H1 (cell line): ENCODE data around the gene ACP2. TPM values are rescaled to one million over a fixed set of nuclear protein-coding genes. Genes with fewer than 3 reads are reported as not detected.

Experiments
- CTCF ChIA-PET: fragments of 300-600 bp; sonication (Branson Sonifier 250); formaldehyde crosslinking; loops from one replicate; lab custom pipeline; 2021; ENCODE audit not compliant: partially characterized antibody; lab: Charles Lee
- POLR2A ChIA-PET: fragments of 300-600 bp; sonication (Branson Sonifier 250); formaldehyde crosslinking; loops from one replicate; lab custom pipeline; 2021; ENCODE audit warnings: inconsistent platforms; ENCODE audit not compliant: partially characterized antibody; lab: Charles Lee
- DNase-seq, 2 experiments: peaks; one replicate each; pipeline versions ENCODE4 v3.0.0 to v3.0.0-alpha.2; 2010 to 2022; ENCODE audit warnings: low spot score in 2 of 2, low read depth in 1 of 2, mixed read lengths in 1 of 2
- FAIRE-seq: peaks from 2 replicates; lab custom pipeline; 2011; peaks lifted over from hg19 to GRCh38; lab: Jason Lieb, UNC
- H2AFZ ChIP-seq: 2 replicates; pipeline ENCODE4 v1.8.1; 2012; ENCODE audit warnings: low read length, inconsistent platforms
- H2AK5ac ChIP-seq: 2 replicates; pipeline ENCODE4 v1.6.1; 2013; ENCODE audit warnings: low read depth, low read length
- H2BK120ac ChIP-seq: replicated peaks from 2 replicates; pipeline ENCODE3; 2013; ENCODE audit warnings: low read depth, low read length, inconsistent platforms
- H2BK12ac ChIP-seq: 2 replicates; pipeline ENCODE4 v1.6.1; 2013; ENCODE audit warnings: low read depth, low read length
- H2BK15ac ChIP-seq: 2 replicates; pipeline ENCODE4 v1.6.1; 2013; ENCODE audit warnings: low read length
- H2BK20ac ChIP-seq: 2 replicates; pipeline ENCODE4 v1.6.1; 2013; ENCODE audit warnings: low read length
- H2BK5ac ChIP-seq: 2 replicates; pipeline ENCODE4 v1.6.1; 2013; ENCODE audit warnings: low read depth, low read length
- H3K14ac ChIP-seq: 2 replicates; pipeline ENCODE4 v1.6.1; 2013; ENCODE audit warnings: inconsistent platforms; ENCODE audit not compliant: insufficient read length
- H3K18ac ChIP-seq: 2 replicates; pipeline ENCODE4 v1.6.1; 2013; ENCODE audit warnings: low read length; ENCODE audit errors: extremely low read depth
- H3K23ac ChIP-seq: 2 replicates; pipeline ENCODE4 v1.6.1; 2013; ENCODE audit warnings: inconsistent platforms; ENCODE audit not compliant: insufficient read length
- H3K23me2 ChIP-seq: 2 replicates; pipeline ENCODE4 v1.6.1; 2013; ENCODE audit warnings: low read depth, low read length
- H3K27ac ChIP-seq: 2 replicates; pipeline ENCODE4 v1.6.1; 2011; ENCODE audit warnings: low read depth, low read length, inconsistent platforms
- H3K27me3 ChIP-seq, 4 experiments: replicated peaks in 1 of 4; 1 replicate in 1 of 4; 2 replicates in 3 of 4; pipeline versions ENCODE4 v1.6.1 to v1.8.1; 2011 to 2013; ENCODE audit warnings: low read length in 3 of 4, mild to moderate bottlenecking in 3 of 4, inconsistent platforms in 2 of 4, mixed read lengths in 2 of 4, moderate library complexity in 1 of 4; ENCODE audit not compliant: control insufficient read depth in 3 of 4, insufficient read depth in 3 of 4; ENCODE audit errors: extremely low read depth in 1 of 4
- H3K36me3 ChIP-seq, 4 experiments: 2 replicates each; pipeline versions ENCODE4 v1.6.1 to v1.8.1; 2011 to 2013; ENCODE audit warnings: mild to moderate bottlenecking in 4 of 4, low read length in 3 of 4, moderate library complexity in 2 of 4, control low read depth in 1 of 4, inconsistent platforms in 1 of 4; ENCODE audit not compliant: insufficient read depth in 4 of 4, control insufficient read depth in 2 of 4
- H3K4ac ChIP-seq: replicated peaks from 2 replicates; pipeline ENCODE3; 2013; ENCODE audit warnings: low read length, low read depth, mixed read lengths, inconsistent platforms; ENCODE audit not compliant: insufficient read length
- H3K4me1 ChIP-seq, 4 experiments: replicated peaks in 1 of 4; 1 replicate in 1 of 4; 2 replicates in 3 of 4; pipeline versions ENCODE4 v1.6.1 to v1.8.1; 2011 to 2013; ENCODE audit warnings: low read length in 3 of 4, inconsistent platforms in 2 of 4, mixed read lengths in 1 of 4; ENCODE audit not compliant: insufficient read depth in 4 of 4, control insufficient read depth in 3 of 4
- H3K4me2 ChIP-seq, 2 experiments: 2 replicates each; pipeline versions ENCODE4 v1.6.1 to v1.8.1; 2011 to 2013; ENCODE audit warnings: low read depth in 2 of 2, low read length in 2 of 2, control low read depth in 1 of 2, inconsistent platforms in 1 of 2, mild to moderate bottlenecking in 1 of 2; ENCODE audit not compliant: insufficient read depth in 1 of 2
- H3K4me3 ChIP-seq, 4 experiments: fragments of 200-600, 300-600 bp in 1 of 4; sonication (generic), shearing (Covaris generic), sonication (Bioruptor Twin) in 1 of 4; 2 replicates each; pipeline versions ENCODE4 v1.5.1 to v1.8.1; 2011 to 2016; ENCODE audit warnings: low read length in 4 of 4, low read depth in 3 of 4, control low read depth in 2 of 4, inconsistent platforms in 2 of 4, mild to moderate bottlenecking in 2 of 4, mixed read lengths in 1 of 4, moderate library complexity in 1 of 4; ENCODE audit not compliant: insufficient read depth in 2 of 4; ENCODE audit errors: extremely low read depth in 1 of 4
- H3K56ac ChIP-seq: replicated peaks from 2 replicates; pipeline ENCODE3; 2013; ENCODE audit warnings: low read depth, mild to moderate bottlenecking, mixed read lengths, low read length, inconsistent platforms; ENCODE audit not compliant: insufficient read length
- H3K79me1 ChIP-seq: 2 replicates; pipeline ENCODE4 v1.6.1; 2013; ENCODE audit warnings: low read depth, low read length, control low read depth
- H3K79me2 ChIP-seq, 2 experiments: 2 replicates each; pipeline versions ENCODE4 v1.6.1 to v1.8.1; 2012 to 2013; ENCODE audit warnings: low read length in 2 of 2, mild to moderate bottlenecking in 2 of 2, inconsistent platforms in 1 of 2; ENCODE audit not compliant: insufficient read depth in 2 of 2, control insufficient read depth in 1 of 2
- H3K9ac ChIP-seq, 4 experiments: replicated peaks in 1 of 4; 1 replicate in 1 of 4; 2 replicates in 3 of 4; pipeline versions ENCODE4 v1.6.1 to v1.8.1; 2011 to 2013; ENCODE audit warnings: low read depth in 3 of 4, low read length in 3 of 4, control low read depth in 2 of 4, mild to moderate bottlenecking in 2 of 4, moderate library complexity in 2 of 4, inconsistent platforms in 1 of 4; ENCODE audit errors: extremely low read depth in 1 of 4
- H3K9me3 ChIP-seq, 2 experiments: 2 replicates each; pipeline versions ENCODE4 v1.6.1 to v1.8.1; 2012 to 2013; ENCODE audit warnings: mild to moderate bottlenecking in 2 of 2, moderate library complexity in 2 of 2, control low read depth in 1 of 2, inconsistent platforms in 1 of 2, low read depth in 1 of 2, low read length in 1 of 2, mixed read lengths in 1 of 2; ENCODE audit not compliant: insufficient read depth in 2 of 2
- H4K20me1 ChIP-seq, 2 experiments: replicated peaks in 1 of 2; 2 replicates each; pipeline versions ENCODE3 to v1.8.1; 2011 to 2013; ENCODE audit warnings: inconsistent platforms in 2 of 2, low read length in 2 of 2, mild to moderate bottlenecking in 1 of 2; ENCODE audit not compliant: insufficient read depth in 2 of 2, control insufficient read depth in 1 of 2
- H4K5ac ChIP-seq: 2 replicates; pipeline ENCODE4 v1.6.1; 2013; ENCODE audit warnings: low read length, low read depth, mixed read lengths, inconsistent platforms; ENCODE audit not compliant: insufficient read length
- H4K8ac ChIP-seq: 2 replicates; pipeline ENCODE4 v1.8.0; 2013; ENCODE audit warnings: mild to moderate bottlenecking, moderate library complexity, low read length, inconsistent platforms; ENCODE audit not compliant: insufficient read depth; ENCODE audit errors: extremely low read depth
- H4K91ac ChIP-seq: replicated peaks from 2 replicates; pipeline ENCODE3; 2013; ENCODE audit warnings: low read length, mixed read lengths, inconsistent platforms; ENCODE audit not compliant: insufficient read length
- RNF2 ChIP-seq: fragments of 200-900, 300-1000 bp; sonication (generic); IDR thresholded peaks from 2 replicates; pipeline ENCODE4 v1.7.1; 2016; ENCODE audit warnings: borderline replicate concordance, low read depth, mild to moderate bottlenecking, antibody characterized with exemption, low read length; ENCODE audit not compliant: poor library complexity, severe bottlenecking; ENCODE audit errors: missing control alignments
- TEAD4 ChIP-seq: IDR thresholded peaks from 2 replicates; pipeline ENCODE4 v1.6.1; 2012; ENCODE audit warnings: low read depth, low read length, inconsistent platforms, mixed read lengths
- WGBS, 2 experiments: shearing (Covaris generic) in 1 of 2; methylation state at CpG; one replicate each; pipeline versions ENCODE4 v1.1.6 to v1.1.7; 2013 to 2015; ENCODE audit warnings: low lambda C conversion rate in 2 of 2, mixed read lengths in 2 of 2, inconsistent platforms in 1 of 2, low coverage in 1 of 2, missing lambda C conversion rate in 1 of 2; ENCODE audit not compliant: insufficient replicate concordance in 2 of 2, insufficient coverage in 1 of 2, insufficient read length in 1 of 2; ENCODE audit errors: extremely low coverage in 1 of 2, missing lambda C conversion rate in 1 of 2; 5-methylcytosine and 5-hydroxymethylcytosine counted together
- polyA plus RNA-seq, 7 experiments: library from polyadenylated mRNA; depleted of rRNA in 3 of 7; stranded (reverse) in 5 of 7; unstranded in 2 of 7; fragments of >200 nt in 5 of 7; fragments of 200-250 nt in 2 of 7; gene quantifications; 1 replicate in 5 of 7; 2 replicates in 1 of 7; 4 replicates in 1 of 7; pipeline versions ENCODE4 v1.2.1 to v1.2.3, GENCODE V29; 2011 to 2013; ENCODE audit warnings: missing spikeins in 2 of 7, mixed read lengths in 2 of 7
- total RNA-seq: library from RNA; stranded (reverse); fragmentation: NEBNext Ultra II Directional; extraction: Animal tissue kit (Norgen Biotek cat#: 25700); gene quantifications from 2 replicates; pipeline ENCODE4 v1.2.1, GENCODE V29; 2021

The ACP2 gene
- total and polyA plus RNA-seq, 2 of the 8 experiments (the other 6 are each of a cell fraction or from before 2014, with no cell fraction given), result 17.8 to 19.8 TPM

GRCh38 chr11:47192111-47192510, 56.5 kb downstream of the ACP2 start:
- H3K23me2 ChIP-seq, result peaks cover 6% of the 10 kb centered on the region; the same call in 1 of the 2 replicates
- no peak overlapping the region for H2BK120ac ChIP-seq
- no peaks in the 10 kb centered on the region for H3K79me1 ChIP-seq
- no peak overlapping the region for H3K18ac ChIP-seq
- no peak overlapping the region for H4K8ac ChIP-seq
- no peak overlapping the region for H3K4me3 ChIP-seq
- H2BK20ac ChIP-seq, result no peak overlapping the region
- H2AFZ ChIP-seq, result no peak overlapping the region
- FAIRE-seq (no peak), DNase-seq (no peak)
- no peaks in the 10 kb centered on the region for H4K20me1 ChIP-seq
- no peaks in the 10 kb centered on the region for H3K9me3 ChIP-seq
- H3K27me3 ChIP-seq, result peaks cover 0 to 6% (median 0%) of the 10 kb centered on the region in 4 experiments; a peak in 3 of 7 replicates
- H3K4ac ChIP-seq, result no peak overlapping the region
- H2BK12ac ChIP-seq, result no peak overlapping the region
- 89% methylated on average over 4 of the region's 4 CpGs; no CpG with 5 or more reads in 1 of the 2 experiments for WGBS, 2 experiments
- H4K5ac ChIP-seq, result no peak overlapping the region
- no peak overlapping the region for H4K91ac ChIP-seq
- CTCF ChIA-PET, result interaction anchor here (0.6 to 1.2 kb wide), 5 partner anchors 12 to 62 kb away, joined by 3 to 5 read pairs (median 5); partner anchors contain the start of gene DDB2
- no peak overlapping the region for H3K27ac ChIP-seq
- no peak overlapping the region for H3K23ac ChIP-seq
- no peak overlapping the region for H2BK5ac ChIP-seq
- no peak overlapping the region for H3K14ac ChIP-seq
- H2AK5ac ChIP-seq, result no peak overlapping the region
- no peak overlapping the region for H3K56ac ChIP-seq
- TF ChIP-seq TEAD4 (0 out of 2 replicates have a peak, but pooled peaks have one; percentile 42), RNF2 (no peak)
- TF ChIP-seq, all 59 proteins: peak for 1
- Histone ChIP-seq H3K4me1 (0 out of 7 replicates have a peak, but pooled peaks cover 0 to 2% (median under 1%) of the 10 kb centered on the region in 4 experiments), H3K9ac (no peak overlapping the region), H2BK15ac (no peak overlapping the region), H3K4me2 (no peak overlapping the region), H3K79me2 (no peaks in the 10 kb centered on the region), H3K36me3 (no peaks in the 10 kb centered on the region)
- POLR2A ChIA-PET, result interaction anchor here (0.6 kb wide), 1 partner anchor 30 kb away, joined by 3 read pairs; no protein-coding TSS in a partner anchor
